Measurements from ENCODE around the gene SPOPL.
"Not testable (repeated sequence)": the region's sequence is repeated elsewhere in the genome, so short reads cannot be mapped to it uniquely, and the experiment has no call there.

DNA sequence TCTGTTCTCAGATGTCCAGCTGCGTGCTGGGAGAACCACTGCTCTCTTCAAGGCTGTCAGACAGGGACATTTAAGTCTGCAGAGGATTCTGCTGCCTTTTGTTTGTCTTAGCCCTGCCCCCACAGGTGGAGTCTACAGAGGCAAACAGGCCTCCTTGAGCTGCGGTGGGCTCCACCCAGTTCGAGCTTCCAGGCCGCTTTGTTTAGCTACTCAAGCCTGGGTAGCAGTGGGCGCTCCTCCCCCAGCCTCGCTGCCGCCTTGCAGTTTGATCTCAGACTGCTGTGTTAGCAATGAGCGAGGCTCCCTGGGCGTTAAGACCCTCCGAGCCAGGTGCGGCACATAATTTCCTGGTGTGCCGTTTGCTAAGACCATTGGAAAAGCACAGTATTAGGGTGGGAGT lies 42.6 kb downstream of the SPOPL start:
- TF ChIP-seq, protein P1, sequence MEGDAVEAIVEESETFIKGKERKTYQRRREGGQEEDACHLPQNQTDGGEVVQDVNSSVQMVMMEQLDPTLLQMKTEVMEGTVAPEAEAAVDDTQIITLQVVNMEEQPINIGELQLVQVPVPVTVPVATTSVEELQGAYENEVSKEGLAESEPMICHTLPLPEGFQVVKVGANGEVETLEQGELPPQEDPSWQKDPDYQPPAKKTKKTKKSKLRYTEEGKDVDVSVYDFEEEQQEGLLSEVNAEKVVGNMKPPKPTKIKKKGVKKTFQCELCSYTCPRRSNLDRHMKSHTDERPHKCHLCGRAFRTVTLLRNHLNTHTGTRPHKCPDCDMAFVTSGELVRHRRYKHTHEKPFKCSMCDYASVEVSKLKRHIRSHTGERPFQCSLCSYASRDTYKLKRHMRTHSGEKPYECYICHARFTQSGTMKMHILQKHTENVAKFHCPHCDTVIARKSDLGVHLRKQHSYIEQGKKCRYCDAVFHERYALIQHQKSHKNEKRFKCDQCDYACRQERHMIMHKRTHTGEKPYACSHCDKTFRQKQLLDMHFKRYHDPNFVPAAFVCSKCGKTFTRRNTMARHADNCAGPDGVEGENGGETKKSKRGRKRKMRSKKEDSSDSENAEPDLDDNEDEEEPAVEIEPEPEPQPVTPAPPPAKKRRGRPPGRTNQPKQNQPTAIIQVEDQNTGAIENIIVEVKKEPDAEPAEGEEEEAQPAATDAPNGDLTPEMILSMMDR (IDR thresholded peaks at IDR 0.05): not testable (repeated sequence)
- not testable (repeated sequence) for TF ChIP-seq POLR2A (IDR thresholded peaks at IDR 0.05)

All from Peyer's patch (tissue), 4 donors.